Right renal pelvis (tissue), 4 donors: ENCODE measurements around the gene DDX60. TPM values are rescaled to one million over a fixed set of nuclear protein-coding genes. Genes with fewer than 3 reads are reported as not detected.
"Not testable (repeated sequence)": the region's sequence is repeated elsewhere in the genome, so short reads cannot be mapped to it uniquely, and the experiment has no call there.

Experiments used
- DNase-seq, 4 donors: peaks; one replicate each; pipeline ENCODE4 v3.0.0-alpha.2; 2013; ENCODE audit warnings: low read depth in 4 of 4, low spot score in 3 of 4, missing footprints in 1 of 4
- polyA plus RNA-seq, 4 donors: library from polyadenylated mRNA; unstranded; fragments of 120-200 nt; gene quantifications; one replicate each; pipeline ENCODE4 v1.2.1, GENCODE V29; 2013; ENCODE audit not compliant: insufficient read length in 4 of 4

The DDX60 gene
- polyA plus RNA-seq, 4 donors: 9.9 to 14.5 (median 12.4) TPM

GRCh38 chr4:168304744-168305459 is 13.7 kb downstream of the DDX60 start:
- DNase-seq: no peak

GRCh38 chr4:168303430-168303829 is 15.1 kb downstream of the DDX60 start:
- DNase-seq: not testable (repeated sequence)

- no peak for DNase-seq
Observed at GRCh38 chr4:168293386-168293975, 25.1 kb downstream of the DDX60 start.

GRCh38 chr4:168291242-168291641 is 27.3 kb downstream of the DDX60 start:
- no peak for DNase-seq

GRCh38 chr4:168285850-168286249 is 32.7 kb downstream of the DDX60 start:
- not testable (repeated sequence) for DNase-seq

- no peak for DNase-seq
Observed at GRCh38 chr4:168279556-168279955, 39.0 kb downstream of the DDX60 start.

GRCh38 chr4:168275836-168276235 is 42.7 kb downstream of the DDX60 start:
- no peak for DNase-seq

GRCh38 chr4:168274871-168275270 is 43.7 kb downstream of the DDX60 start:
- no peak for DNase-seq

GRCh38 chr4:168273838-168274237 is 44.7 kb downstream of the DDX60 start:
- DNase-seq: no peak

GRCh38 chr4:168272488-168272887 is 46.1 kb downstream of the DDX60 start:
- DNase-seq: no peak

GRCh38 chr4:168269896-168270295 is 48.7 kb downstream of the DDX60 start:
- DNase-seq: no peak

- no peak for DNase-seq
Observed at GRCh38 chr4:168265327-168265726, 53.2 kb downstream of the DDX60 start.

- no peak for DNase-seq
Observed at GRCh38 chr4:168264903-168265302, 53.6 kb downstream of the DDX60 start.

- DNase-seq: no peak
Observed at GRCh38 chr4:168263039-168263438, 55.5 kb downstream of the DDX60 start.

- no peak for DNase-seq
Observed at GRCh38 chr4:168259096-168259495, 59.5 kb downstream of the DDX60 start.

GRCh38 chr4:168257768-168258167 is 60.8 kb downstream of the DDX60 start:
- DNase-seq: no peak

- no peak for DNase-seq
Observed at GRCh38 chr4:168248176-168248710, 70.3 kb downstream of the DDX60 start.

GRCh38 chr4:168247603-168248002 is 70.9 kb downstream of the DDX60 start:
- no peak for DNase-seq

GRCh38 chr4:168241953-168242352 is 76.6 kb downstream of the DDX60 start:
- DNase-seq: no peak

GRCh38 chr4:168240821-168241220 is 77.7 kb downstream of the DDX60 start:
- DNase-seq: no peak

- no peak for DNase-seq
Observed at GRCh38 chr4:168221301-168221700, 97.3 kb downstream of the DDX60 start.

GRCh38 chr4:168220893-168221292 is 97.7 kb downstream of the DDX60 start:
- DNase-seq: no peak
